ENCODE measurements around the gene XAB2.
"Not testable (repeated sequence)": the region's sequence is repeated elsewhere in the genome, so short reads cannot be mapped to it uniquely, and the experiment has no call there.

Gene XAB2

DNA sequence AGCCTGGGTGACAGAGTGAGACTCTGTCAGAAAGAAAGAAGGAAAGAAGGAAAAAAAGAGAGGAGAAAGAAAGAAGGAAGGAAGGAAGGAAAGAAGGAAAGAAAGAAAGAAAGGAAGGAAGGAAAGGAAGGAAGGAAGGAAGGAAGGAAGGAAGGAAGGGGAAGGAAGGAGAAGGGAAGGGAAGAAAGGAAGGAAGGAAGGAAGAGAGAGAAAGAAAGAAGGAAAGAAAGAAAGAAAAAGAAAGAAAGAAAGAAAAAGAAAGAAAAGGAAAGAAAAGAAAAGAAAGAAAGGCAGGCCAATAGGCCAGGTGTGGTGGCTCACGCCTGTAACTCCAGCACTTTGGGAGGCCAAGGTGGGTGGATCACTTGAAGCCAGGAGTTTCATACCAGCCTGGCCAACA, 51.9 kb downstream of the XAB2 start:
- DNase-seq (ENCODE audit: low read depth in 2 of 2): not testable (repeated sequence)

DNA sequence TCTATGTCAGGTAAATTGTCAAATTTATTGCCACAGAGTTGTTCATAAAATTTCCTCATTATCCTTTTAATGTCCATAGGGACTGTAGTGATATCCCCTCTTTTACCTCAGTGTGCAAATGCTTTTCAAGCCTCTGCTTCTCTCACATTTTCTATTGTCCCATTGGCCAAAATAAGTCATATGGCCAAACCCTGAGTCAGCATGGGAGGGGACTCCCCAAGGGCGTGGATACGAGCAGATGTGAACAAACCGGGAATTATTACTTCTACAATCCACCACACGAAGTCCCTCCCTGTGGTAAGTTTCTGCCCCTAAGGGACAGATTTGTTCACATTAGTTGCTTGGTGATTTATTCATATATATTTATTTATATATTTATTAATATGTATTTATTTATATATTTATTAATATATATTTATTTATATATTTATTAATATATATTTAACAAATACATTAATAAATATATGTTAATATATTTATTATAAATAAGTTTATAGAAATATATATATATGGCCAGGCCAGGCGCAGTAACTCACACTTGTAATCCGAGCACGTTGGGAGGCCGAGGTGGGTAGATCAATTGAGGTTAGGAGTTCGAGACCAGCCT, 53.8 kb downstream of the XAB2 start:
- DNase-seq (ENCODE audit: low read depth in 2 of 2): no peak

DNA sequence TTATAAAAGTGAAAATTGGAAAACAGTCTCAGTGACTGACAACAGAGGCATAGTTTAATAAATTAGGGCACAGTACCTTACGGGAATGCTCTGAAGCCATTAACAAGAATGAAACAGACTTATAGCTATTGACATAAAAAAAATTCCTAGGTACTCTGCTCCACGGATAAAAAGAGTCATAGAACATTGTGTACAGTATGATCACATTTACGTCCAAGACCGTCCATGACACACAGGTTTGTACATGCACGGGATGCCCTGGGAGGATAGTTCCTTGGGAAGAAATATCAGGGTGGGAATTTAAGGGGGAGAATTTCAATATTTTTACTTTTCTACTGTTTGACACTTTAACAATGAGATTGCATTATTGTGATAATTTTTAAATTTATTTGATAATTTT, 58.6 kb downstream of the XAB2 start:
- DNase-seq (ENCODE audit: low read depth in 2 of 2): no peak

All from stimulated activated CD8-positive, alpha-beta memory T cell treated with anti-CD3 and anti-CD28 coated beads, Interleukin-7, amount 100 ng/mL, for 4 hours (primary cell).